Hepatocyte (in vitro differentiated cells): ENCODE measurements around the gene ENTHD1. TPM values are rescaled to one million over a fixed set of nuclear protein-coding genes. Genes with fewer than 3 reads are reported as not detected.

Experiments
- DNase-seq: peaks from one replicate; pipeline ENCODE4 v3.0.0-alpha.2; 2016; ENCODE audit warnings: low spot score
- H2AFZ ChIP-seq: fragments of 200-600 bp; sonication (generic); 2 replicates; pipeline ENCODE4 v1.6.0; 2016; ENCODE audit warnings: antibody characterized with exemption, mild to moderate bottlenecking
- H3K27ac ChIP-seq: fragments of 200-600 bp; sonication (generic); 2 replicates; pipeline ENCODE4 v1.5.1; 2016; ENCODE audit warnings: mild to moderate bottlenecking
- H3K27me3 ChIP-seq: fragments of 200-600 bp; sonication (generic); 2 replicates; pipeline ENCODE4 v1.6.1; 2016
- H3K36me3 ChIP-seq: fragments of 200-600 bp; sonication (generic); replicated peaks from 2 replicates; pipeline ENCODE4 v1.5.1; 2016; ENCODE audit warnings: low read depth; ENCODE audit not compliant: insufficient read depth
- H3K4me1 ChIP-seq: fragments of 200-600 bp; sonication (generic); 2 replicates; pipeline ENCODE4 v1.5.1; 2016; ENCODE audit warnings: mild to moderate bottlenecking, moderate library complexity; ENCODE audit not compliant: insufficient read depth
- H3K4me2 ChIP-seq: fragments of 200-600 bp; sonication (generic); 2 replicates; pipeline ENCODE4 v1.6.0; 2016
- H3K4me3 ChIP-seq: fragments of 200-600 bp; sonication (generic); 2 replicates; pipeline ENCODE4 v1.5.1; 2016; ENCODE audit warnings: mild to moderate bottlenecking
- H3K79me2 ChIP-seq: fragments of 200-600 bp; sonication (generic); 2 replicates; pipeline ENCODE4 v1.6.0; 2017; ENCODE audit warnings: mild to moderate bottlenecking
- H3K9me2 ChIP-seq: fragments of 200-600 bp; sonication (generic); replicated peaks from 2 replicates; pipeline ENCODE4 v1.6.0; 2017; ENCODE audit warnings: mild to moderate bottlenecking; ENCODE audit not compliant: insufficient read depth
- H3K9me3 ChIP-seq: fragments of 200-600 bp; sonication (generic); 2 replicates; pipeline ENCODE4 v1.5.1; 2016; ENCODE audit warnings: low read depth, mild to moderate bottlenecking
- H4K20me1 ChIP-seq: fragments of 200-600 bp; sonication (generic); 2 replicates; pipeline ENCODE4 v1.6.0; 2016; ENCODE audit warnings: mild to moderate bottlenecking; ENCODE audit not compliant: insufficient read depth, poor library complexity, severe bottlenecking
- EZH2 ChIP-seq: fragments of 200-600 bp; sonication (generic); IDR thresholded peaks from 2 replicates; pipeline ENCODE4 v1.6.1; 2016; ENCODE audit warnings: antibody characterized with exemption, mild to moderate bottlenecking, borderline replicate concordance
- EZH2phosphoT487 ChIP-seq: fragments of 200-600 bp; sonication (generic); IDR thresholded peaks from one replicate; pipeline ENCODE4 v1.6.1; 2018; ENCODE audit warnings: antibody characterized with exemption, mild to moderate bottlenecking, low read depth, moderate library complexity; ENCODE audit not compliant: unreplicated experiment, severe bottlenecking
- WGBS: methylation state at CpG from one replicate; pipeline ENCODE4 v1.1.6; 2016; ENCODE audit warnings: low lambda C conversion rate; ENCODE audit errors: missing lambda C conversion rate; 5-methylcytosine and 5-hydroxymethylcytosine counted together
- polyA plus RNA-seq: library from polyadenylated mRNA; unstranded; fragments of >200 nt; fragmentation: Nextera tagmentation; extraction: Ambion mirVana; gene quantifications from 2 replicates; pipeline ENCODE4 v1.2.1, GENCODE V29; 2016
- total RNA-seq: library from RNA; depleted of rRNA; stranded (reverse); fragments of >200 nt; gene quantifications from 2 replicates; pipeline ENCODE4 v1.2.3, GENCODE V29; 2014
- TF ChIP-seq, protein P1 (sequence below): fragments of 200-600 bp; sonication (generic); IDR thresholded peaks from 2 replicates; pipeline ENCODE4 v1.5.1; 2016; ENCODE audit warnings: antibody characterized with exemption, mild to moderate bottlenecking; ENCODE audit not compliant: poor library complexity

Gene ENTHD1
- total and polyA plus RNA-seq, 2 experiments from 2014 or later = not detected

GRCh38 chr22:39731881-39732555, 161.5 kb downstream of the ENTHD1 start:
- H3K27ac ChIP-seq = no peak overlapping the region
- 68% methylated on average over 12 of the region's 12 CpGs for WGBS
- H3K36me3 ChIP-seq = no peaks in the 10 kb centered on the region
- H3K4me2 ChIP-seq = no peak overlapping the region
- H2AFZ ChIP-seq = no peak overlapping the region
- no peaks in the 10 kb centered on the region for H3K27me3 ChIP-seq
- H4K20me1 ChIP-seq = no peaks in the 10 kb centered on the region
- no peaks in the 10 kb centered on the region for H3K9me3 ChIP-seq
- DNase-seq = no peak
- no peaks in the 10 kb centered on the region for H3K4me1 ChIP-seq
- no peaks in the 10 kb centered on the region for H3K79me2 ChIP-seq
- no peak overlapping the region for H3K4me3 ChIP-seq
- H3K9me2 ChIP-seq = no peaks in the 10 kb centered on the region
- TF ChIP-seq EZH2 (no peak), EZH2phosphoT487 (no peak)
- TF ChIP-seq, protein P1, sequence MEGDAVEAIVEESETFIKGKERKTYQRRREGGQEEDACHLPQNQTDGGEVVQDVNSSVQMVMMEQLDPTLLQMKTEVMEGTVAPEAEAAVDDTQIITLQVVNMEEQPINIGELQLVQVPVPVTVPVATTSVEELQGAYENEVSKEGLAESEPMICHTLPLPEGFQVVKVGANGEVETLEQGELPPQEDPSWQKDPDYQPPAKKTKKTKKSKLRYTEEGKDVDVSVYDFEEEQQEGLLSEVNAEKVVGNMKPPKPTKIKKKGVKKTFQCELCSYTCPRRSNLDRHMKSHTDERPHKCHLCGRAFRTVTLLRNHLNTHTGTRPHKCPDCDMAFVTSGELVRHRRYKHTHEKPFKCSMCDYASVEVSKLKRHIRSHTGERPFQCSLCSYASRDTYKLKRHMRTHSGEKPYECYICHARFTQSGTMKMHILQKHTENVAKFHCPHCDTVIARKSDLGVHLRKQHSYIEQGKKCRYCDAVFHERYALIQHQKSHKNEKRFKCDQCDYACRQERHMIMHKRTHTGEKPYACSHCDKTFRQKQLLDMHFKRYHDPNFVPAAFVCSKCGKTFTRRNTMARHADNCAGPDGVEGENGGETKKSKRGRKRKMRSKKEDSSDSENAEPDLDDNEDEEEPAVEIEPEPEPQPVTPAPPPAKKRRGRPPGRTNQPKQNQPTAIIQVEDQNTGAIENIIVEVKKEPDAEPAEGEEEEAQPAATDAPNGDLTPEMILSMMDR = no peak

GRCh38 chr22:39731481-39731880, 162.1 kb downstream of the ENTHD1 start:
- TF ChIP-seq EZH2phosphoT487 = no peak
- TF ChIP-seq, protein P1 = no peak
- no peak for TF ChIP-seq EZH2
- WGBS = 92% methylated on average over 5 of the region's 5 CpGs
- H3K79me2 ChIP-seq = no peaks in the 10 kb centered on the region
- H3K4me1 ChIP-seq = no peaks in the 10 kb centered on the region
- no peaks in the 10 kb centered on the region for H3K36me3 ChIP-seq
- H4K20me1 ChIP-seq = no peaks in the 10 kb centered on the region
- no peaks in the 10 kb centered on the region for H3K27me3 ChIP-seq
- no peak overlapping the region for H3K4me3 ChIP-seq
- no peaks in the 10 kb centered on the region for H3K9me3 ChIP-seq
- no peak overlapping the region for H3K27ac ChIP-seq
- no peak overlapping the region for H2AFZ ChIP-seq
- no peaks in the 10 kb centered on the region for H3K9me2 ChIP-seq
- DNase-seq = no peak
- no peak overlapping the region for H3K4me2 ChIP-seq

DNA sequence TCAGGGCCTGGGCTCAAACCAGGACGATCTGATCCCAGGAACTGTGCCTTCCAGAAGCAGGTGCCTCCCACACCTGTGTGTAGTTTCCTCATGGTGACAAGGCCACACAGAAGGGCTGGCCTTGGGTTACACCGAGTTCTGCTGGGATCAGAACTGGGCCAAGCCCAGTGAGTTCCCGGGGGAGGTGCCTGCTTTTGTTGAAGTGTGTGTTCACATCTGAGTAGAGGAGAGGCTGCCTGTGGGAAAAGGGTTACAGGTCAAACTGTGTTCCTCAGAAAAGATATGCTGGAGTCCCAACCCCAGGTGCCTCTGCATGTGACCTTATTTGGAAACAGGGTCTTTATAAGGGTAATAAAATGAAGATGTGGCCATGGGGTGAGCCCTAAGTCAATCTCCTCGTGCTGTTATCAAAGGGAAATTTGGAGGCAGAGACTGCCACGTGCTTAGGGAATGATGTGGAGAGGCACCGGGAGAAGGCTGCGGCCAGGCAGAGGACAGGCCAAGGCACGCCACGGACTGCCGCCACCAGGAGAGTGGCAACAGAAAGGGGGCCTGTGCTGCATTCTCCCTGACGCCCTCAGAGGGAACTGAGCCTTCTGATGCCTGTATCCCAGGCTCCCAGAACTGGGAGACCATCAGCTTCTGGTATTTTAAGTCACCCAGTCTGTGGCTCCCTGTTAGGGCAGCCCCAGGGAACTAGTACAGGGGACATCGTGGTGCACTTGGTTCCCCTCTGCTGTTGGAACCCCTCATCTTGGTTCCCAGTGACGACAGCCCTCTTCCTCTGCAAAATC, 164.2 kb downstream of the ENTHD1 start:
- H3K4me3 ChIP-seq = no peak overlapping the region
- no peak for DNase-seq
- no peaks in the 10 kb centered on the region for H3K36me3 ChIP-seq
- H2AFZ ChIP-seq = no peak overlapping the region
- no peak overlapping the region for H3K27ac ChIP-seq
- H3K4me2 ChIP-seq = no peak overlapping the region
- H3K79me2 ChIP-seq = no peaks in the 10 kb centered on the region
- H4K20me1 ChIP-seq = no peaks in the 10 kb centered on the region
- 88% methylated on average over 13 of the region's 13 CpGs for WGBS
- H3K9me3 ChIP-seq = no peaks in the 10 kb centered on the region
- no peaks in the 10 kb centered on the region for H3K4me1 ChIP-seq
- no peaks in the 10 kb centered on the region for H3K27me3 ChIP-seq
- TF ChIP-seq, protein P1 = no peak
- TF ChIP-seq EZH2 (no peak), EZH2phosphoT487 (no peak)
- H3K9me2 ChIP-seq = no peaks in the 10 kb centered on the region
